HG03095 (cell line): ENCODE results near the gene BMP3.
A peak's percentile ranks its signal among the peaks of the same experiment; 100 is the strongest.
"Not testable (repeated sequence)": the region's sequence is repeated elsewhere in the genome, so short reads cannot be mapped to it uniquely, and the experiment has no call there.

Source experiments
- ATAC-seq: cut with Tn5 transposase; IDR thresholded peaks from one replicate; pipeline ENCODE4 v1.9.1; 2021; ENCODE audit warnings: moderate library complexity; ENCODE audit not compliant: unreplicated experiment

BMP3 gene, protein sequence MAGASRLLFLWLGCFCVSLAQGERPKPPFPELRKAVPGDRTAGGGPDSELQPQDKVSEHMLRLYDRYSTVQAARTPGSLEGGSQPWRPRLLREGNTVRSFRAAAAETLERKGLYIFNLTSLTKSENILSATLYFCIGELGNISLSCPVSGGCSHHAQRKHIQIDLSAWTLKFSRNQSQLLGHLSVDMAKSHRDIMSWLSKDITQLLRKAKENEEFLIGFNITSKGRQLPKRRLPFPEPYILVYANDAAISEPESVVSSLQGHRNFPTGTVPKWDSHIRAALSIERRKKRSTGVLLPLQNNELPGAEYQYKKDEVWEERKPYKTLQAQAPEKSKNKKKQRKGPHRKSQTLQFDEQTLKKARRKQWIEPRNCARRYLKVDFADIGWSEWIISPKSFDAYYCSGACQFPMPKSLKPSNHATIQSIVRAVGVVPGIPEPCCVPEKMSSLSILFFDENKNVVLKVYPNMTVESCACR

DNA sequence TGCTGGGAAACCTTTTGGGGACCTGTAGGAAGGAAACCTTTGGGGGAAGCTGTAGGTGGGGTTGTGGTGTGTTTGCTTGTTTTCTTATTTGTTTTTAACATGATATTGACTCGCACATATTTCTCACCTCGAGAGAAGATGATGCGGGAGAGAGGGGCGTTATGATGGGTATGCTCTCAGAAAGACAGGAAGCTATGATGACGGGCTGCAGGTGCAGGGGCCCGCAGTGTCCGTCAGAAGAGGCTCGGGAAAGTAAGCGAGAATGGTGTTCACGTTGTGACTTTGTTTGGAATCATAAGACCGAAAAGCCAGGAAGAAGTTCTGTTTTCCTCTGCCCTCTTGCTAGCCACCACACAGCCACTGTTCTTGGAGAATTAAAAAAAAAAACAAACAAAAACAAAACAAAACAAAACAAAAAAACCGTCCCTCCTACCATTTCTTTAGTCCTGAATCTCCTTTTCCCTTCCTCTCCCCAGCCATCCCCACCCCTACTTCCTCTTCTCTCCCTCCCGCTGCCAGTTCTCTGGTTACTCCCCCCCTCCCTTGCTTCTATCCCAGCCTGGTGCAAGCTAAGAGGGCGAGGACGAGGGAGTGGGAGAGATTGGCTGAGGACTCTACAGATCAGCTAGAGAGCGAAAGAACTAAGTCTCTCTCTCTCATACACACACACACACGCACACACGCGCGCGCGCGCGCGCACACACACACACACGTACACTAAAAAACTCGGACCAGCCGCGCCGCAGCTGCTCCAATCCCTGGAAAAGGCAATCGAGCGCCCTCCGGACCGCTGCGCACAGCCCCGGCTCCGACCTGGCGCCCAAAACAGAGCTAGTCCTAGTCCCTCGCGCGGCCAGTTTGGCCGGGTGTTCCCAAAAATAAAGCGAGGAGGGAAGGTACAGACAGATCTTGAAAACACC, at the start of gene BMP3:
Gene BMP3, plus strand, starts transcription at position 648 of the 920 bp plus-strand sequence. CDS start 577 bp downstream, outside the sequence.
- ATAC-seq: no peak

DNA sequence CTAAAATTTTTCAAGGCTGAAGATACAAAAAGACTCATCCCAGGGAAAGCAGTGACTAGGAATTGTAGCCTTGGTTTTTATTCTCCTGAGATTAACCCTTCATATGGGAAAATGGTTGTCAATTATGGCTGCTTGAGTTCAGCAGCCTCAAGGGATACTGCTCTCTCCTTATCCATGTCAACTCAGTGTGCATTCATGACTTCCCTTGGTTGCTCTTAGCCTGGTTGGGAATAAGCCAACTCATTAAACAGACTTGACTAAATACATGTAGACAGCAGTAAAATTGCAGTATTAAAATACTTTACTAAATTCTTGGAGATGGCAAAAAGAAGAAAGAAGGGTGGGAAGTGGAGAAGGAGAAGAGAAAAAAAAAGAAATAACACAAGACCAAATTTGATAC, 44.5 kb upstream of the BMP3 start:
- ATAC-seq: no peak

DNA sequence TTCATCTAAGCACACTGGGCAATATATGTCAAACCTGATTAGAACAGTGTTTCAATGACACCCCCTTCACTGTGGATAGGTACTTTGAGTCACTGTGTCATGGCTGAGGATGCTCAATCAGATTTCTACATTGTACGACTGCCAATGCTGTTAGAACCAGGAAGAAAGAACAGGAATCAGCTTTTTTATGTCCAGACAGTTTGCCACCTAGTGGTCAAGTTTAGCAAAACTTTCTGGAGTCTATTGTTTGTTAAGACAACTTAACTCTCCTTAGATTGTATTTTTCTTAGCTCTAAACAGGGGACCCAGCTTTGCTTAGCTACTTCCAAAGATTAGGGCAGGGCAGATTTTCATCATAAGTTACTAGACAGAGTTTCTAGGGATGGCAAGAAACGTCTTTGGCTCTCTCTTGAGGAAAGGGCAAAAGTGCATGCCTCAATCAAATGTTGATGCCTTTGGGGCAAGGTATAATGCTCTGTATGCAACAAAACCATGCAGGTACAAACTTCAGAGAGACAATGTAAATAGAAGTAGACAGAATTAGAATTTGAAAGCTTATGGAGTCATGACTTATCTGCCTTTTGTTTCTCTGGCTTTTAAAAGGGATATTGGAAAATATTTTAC, 40.5 kb upstream of the BMP3 start:
- ATAC-seq: no peak

DNA sequence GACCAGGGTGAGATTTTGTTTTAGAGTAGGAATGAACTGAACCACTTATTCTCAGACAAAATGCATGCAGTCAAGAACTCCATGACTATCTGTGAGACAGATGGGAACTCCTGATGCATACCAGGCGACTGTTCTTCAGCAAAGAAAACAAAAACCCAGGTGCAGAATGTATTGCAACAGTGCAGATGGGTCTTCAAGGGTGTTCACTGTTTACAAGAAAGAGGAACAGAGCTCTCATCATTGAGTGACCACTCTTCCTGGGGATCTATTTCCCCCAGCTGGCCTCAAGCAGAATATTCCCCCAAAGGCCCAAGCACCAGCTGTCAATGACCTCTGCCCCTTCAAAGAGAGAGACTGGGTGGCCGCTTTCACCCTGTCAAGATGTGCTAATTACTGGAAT, 39.7 kb upstream of the BMP3 start:
- ATAC-seq: no peak

DNA sequence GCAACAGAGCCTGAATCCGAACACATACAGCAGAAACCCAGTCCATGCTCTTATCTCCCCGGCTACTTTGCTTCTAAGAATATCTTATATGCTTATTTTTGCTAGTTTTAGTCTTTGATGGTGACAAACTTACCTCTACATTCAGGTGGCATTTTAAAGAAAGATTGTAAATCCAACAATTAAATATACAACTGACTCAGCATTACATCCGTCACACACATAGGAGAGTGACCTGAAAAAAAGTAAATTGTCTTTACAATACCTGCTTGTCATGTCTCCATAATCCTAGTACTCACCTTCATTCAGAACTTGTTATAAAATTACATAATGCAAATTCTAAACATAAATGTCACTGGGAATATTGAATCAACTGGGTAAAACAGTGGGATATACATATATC, 30.6 kb upstream of the BMP3 start:
- ATAC-seq: no peak

DNA sequence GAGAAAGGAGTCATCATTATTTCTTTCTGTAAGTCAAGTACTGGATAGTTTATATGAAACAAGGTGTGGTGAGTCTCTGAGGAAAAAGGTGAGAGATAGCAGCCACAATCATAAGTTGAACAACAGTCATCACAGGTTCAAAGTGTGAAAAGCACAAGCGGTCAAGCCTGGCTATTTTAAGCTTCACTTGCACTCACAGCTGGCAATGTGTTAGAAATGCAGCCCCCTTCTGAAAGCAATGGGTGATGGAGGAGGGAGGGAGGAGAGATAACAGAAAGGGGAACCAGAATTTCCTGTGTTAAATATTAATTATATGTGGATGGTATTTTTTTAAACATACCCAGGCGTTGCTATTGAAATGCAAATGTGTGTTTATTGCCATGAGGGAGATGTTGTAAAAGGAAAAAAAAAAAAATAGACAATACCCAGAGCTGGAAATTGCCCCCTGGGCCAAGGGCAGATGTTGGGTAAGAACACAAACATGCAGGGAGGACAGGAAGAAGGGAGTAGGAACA, 26.9 kb upstream of the BMP3 start:
- ATAC-seq: peak; percentile 95

DNA sequence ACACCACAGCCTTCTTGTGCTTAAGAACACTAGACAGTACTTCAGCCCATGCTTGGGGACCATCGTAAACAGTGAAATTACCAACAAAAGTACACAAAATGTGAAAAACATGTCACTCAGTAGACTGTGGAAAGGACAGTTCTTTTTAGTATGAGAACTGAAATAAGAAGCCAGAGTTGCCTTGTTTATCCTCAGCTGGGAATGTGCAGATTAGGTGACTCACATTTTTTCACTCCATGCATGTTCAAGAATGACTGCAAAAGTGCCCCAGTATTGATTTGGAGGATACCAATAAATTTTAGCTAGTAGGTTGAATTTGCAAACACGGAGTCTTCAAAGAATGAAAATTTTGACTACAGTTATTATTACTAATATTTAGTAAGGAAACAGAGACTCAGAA, 23.1 kb upstream of the BMP3 start:
- no peak for ATAC-seq

DNA sequence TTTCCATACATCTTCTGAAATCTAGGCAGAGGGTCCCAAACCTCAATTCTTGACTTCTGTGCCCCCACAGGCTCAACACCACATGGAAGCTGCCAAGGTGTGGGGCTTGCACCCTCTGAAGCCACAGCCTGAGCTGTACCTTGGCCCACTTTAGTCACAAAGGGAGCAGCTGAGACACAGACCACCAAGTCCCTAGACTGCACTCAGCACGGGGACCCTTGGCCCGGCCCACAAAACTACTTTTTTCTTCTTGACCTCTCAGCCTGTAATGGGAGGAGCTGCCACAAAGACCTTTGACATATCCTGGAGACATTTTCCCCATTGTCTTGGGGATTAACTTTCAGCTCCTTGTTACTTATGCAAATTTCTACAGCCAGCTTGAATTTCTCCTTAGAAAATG, 13.9 kb upstream of the BMP3 start:
- not testable (repeated sequence) for ATAC-seq

DNA sequence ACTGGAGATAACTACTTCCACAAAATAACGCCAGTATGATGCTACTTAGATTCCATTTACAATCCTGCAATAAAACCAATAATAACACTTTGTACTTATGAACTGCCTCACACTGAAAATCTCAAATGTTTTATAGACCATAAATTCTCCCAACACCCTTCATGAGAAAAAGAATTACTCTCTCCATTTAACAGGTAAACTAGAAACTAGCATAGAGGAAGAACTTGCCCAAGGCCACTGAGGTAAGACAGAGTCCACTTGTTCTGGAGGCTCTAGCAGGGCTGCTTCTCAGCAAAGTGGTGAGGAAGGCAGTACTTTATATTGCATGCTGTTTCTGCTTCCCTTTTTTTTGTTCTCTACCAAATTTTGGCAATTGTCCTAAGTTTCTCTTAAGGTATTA, 11.5 kb upstream of the BMP3 start:
- ATAC-seq: no peak

DNA sequence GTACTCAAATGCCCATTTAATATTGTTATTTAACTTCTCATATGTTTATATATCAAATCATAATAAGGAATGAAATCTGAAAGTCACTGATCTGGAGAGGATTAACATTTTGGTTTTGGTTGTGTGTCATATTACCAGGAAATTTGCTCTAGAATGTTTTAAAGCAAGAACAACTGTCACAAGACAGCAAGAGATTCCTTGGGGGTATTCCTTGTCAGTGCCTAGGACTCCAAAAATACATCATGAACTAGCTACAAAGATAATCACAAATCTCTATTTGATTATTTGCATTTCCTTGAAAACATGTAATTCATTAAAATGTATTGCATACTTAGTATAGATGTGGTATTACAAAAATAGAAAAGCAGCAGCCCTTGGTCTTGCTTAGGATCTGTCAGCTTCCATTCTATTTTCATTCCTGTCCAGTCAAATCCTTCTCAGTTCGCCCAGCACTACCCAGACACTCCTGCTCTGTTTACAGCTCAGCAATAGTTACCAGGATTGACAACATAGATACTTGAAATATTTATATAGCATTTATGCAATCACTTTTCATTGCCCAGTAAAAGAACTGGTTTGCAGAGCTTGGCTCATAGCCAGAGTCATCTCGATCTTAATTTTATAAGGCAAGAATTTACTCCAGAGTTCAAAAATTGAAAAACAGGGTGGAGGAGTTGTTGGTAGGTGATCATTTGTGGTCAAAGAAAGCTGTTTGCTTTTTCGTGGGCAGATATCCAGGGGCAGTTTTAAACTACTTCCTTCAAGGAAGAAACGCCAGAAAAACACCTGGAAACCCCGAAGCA, 9.2 kb upstream of the BMP3 start:
- ATAC-seq: no peak

DNA sequence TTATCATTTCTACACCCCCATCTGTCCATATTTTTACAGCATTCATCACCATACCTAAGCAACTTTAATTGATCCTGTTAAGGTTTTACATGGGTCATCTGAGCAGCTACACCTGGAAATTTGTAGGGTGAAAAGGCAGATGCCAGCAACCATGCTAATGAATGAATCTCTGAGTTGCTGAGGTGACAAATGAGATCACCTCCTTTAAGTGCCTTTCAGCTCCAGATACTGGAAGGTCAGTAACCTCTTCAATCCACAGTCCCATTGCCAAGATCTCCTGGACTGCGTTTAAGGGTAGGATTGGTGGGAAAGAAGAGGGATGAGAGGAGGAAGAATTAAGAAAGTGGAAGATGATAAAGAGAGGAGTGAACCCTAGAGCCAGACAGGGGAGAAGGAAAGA, 8.5 kb upstream of the BMP3 start:
- no peak for ATAC-seq

DNA sequence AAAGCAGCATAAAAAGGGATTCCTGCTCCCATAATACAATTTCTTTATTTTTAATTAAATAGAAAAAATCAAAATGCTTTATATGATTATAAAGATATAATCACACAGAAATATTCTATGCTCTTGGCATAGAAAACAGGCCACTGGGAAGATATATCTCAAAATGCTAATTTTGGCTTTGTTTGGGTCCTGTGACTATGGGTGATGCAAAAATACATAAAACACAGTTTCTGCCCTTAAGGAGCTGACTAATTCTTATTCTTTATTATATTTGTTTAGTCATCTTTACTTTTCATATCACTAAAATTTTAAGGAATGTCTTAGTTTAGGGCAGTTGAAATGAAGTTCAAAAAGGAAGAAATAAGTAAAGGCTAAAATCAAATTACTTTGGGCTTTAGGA, 7.0 kb upstream of the BMP3 start:
- no peak for ATAC-seq

DNA sequence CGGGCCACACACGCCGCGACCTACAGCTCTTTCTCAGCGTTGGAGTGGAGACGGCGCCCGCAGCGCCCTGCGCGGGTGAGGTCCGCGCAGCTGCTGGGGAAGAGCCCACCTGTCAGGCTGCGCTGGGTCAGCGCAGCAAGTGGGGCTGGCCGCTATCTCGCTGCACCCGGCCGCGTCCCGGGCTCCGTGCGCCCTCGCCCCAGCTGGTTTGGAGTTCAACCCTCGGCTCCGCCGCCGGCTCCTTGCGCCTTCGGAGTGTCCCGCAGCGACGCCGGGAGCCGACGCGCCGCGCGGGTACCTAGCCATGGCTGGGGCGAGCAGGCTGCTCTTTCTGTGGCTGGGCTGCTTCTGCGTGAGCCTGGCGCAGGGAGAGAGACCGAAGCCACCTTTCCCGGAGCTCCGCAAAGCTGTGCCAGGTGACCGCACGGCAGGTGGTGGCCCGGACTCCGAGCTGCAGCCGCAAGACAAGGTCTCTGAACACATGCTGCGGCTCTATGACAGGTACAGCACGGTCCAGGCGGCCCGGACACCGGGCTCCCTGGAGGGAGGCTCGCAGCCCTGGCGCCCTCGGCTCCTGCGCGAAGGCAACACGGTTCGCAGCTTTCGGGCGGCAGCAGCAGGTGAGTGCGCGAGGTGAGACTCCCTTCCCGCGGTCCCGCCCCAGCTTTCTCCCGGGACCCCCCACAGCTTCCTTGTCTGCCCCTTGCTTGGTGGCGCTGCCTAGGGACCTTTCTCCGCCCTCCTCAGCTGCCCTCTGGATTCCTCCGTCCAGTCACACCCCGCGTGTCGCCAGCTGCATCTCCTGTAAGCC, 678 bp downstream of the BMP3 start:
- no peak for ATAC-seq

DNA sequence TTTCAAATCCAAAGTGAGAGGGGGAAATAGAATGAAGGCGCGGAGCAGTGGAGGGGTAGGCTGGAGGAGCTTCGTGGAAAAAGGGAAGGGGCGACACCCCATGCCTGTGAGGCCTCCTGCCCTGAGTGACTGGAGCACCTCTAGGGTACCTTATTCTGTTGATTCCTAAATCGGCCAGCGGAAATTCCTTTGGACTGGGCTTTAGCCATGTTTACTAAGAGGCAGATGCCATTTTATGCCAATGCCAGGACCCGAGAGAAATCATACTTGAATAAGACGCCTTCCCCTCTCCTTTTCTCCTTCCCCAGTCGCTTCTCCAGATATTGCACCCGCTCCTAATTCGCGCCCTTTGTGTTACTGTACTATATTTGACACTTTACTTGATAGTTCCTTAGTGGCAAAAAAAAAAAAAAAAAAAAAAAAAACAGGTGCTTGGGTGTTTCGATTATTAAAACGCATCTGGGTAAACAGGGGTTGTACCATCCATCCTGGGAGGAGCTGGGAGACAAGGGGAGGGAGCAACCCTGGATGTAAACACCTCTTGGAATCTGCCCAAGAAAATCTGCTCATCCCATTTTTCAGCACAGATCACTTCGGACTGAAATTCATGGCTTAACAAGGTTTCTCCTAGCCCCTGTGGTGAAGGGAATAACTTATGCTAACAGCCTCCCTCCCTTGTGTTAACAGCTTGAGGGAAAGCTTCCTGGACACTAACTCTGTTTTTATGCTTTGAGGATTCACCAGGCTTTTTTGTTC, 1.5 kb downstream of the BMP3 start:
- ATAC-seq: no peak

DNA sequence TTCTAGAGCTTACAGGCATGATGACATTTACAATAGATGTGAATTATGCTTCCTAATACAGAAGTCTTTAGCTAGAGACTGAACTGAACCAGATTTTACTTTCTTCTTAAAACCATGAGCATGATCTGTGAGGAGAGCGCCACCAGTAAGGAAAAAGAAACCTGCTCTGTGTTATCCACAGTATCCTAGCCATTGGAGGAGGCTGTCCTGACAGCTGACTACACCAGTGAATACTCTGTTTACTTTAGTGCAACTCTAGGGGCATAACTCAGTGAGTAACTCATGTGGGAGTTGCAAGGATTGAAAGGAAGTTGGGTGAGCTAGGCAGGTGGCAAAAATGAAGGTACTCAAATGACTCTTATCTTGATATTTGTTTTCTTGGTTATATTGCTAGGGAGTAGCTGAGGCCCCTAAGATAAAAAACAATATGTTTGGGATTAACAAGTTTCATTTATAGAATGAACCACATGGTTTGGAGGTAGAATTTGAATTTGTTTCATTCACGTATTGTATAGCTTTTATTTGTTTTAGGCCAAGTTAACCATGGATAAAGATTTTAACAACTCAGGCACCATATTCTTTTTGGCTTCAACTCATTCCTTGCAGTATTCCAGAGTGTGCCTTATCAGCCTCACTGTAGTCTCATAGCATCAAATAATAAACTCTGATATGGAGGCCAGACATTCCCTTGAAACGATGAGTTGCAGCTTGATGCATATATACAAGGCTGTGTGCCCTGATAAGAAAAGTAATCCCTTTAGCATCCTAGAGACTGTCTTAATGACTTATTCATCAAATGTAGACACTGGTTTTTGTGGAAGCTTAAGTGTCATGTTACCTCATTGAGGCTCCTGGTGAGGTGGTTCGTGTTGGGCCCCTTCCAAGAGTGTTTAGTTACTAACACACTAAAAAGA, 2.5 kb downstream of the BMP3 start:
- ATAC-seq: no peak

DNA sequence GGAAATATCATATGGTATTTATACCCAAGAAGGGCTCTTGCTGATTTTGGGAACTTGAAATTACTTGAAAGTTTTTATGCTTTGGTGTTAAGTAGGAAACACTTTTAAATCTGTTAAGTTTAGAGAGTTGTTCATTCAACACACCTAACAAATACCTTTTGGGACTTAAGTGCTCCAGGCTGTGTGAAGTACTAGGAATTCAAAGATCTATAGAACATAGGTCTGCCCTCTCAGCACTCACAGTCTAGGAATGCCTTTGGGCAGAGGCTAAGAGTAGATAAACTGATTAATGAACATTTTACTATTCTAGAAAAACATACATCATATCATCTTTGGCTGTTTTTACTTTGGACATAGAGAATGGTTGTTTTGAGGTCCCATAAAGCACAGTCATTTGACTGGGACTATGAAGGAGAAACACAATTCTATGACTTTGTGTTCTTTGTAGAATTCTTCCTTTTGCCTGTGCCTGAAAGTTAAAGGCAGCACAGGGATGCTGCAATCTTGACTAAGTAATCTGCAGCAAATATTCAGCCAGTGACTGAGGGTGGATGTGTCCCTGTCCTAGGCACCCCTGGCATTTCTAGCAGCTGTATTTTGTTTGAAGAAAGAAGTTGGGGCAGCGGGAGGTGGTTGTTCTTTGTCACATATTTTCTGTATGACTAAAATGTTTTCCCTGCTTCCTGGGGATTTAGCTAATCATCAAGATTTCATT, 8.3 kb downstream of the BMP3 start:
- ATAC-seq: no peak

DNA sequence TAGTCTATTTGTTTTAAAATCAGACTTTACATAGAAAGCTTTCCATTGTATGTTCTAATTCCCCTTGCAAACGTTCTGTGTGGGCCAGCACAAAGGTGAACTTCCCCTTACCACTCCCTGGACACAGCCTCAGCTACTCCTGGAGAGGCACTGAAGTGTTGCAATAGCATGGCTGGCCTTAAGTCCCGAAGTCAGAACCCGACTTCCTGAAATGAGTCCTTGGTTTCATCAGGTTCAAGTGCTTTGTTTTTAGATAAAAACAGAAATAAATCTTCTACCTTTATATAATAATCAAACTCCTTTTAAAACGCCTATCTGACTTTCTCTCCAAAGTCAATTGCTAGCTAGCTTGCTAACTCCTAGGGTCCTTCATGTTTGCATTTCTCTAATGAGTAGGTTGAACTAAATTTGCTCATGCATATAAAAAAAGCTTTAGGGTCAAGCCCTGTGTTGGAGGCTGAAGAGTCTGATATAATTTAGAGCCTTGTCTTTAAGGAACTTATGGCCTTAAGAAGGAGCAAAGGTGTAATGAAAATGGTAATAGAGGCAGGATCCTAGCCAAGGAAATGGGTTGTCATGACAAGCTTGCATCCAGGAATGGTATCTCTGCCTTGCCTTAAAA, 9.0 kb downstream of the BMP3 start:
- ATAC-seq: no peak
